Transverse colon (tissue), 4 donors: ENCODE data around the gene FAM98A. TPM values are rescaled to one million over a fixed set of nuclear protein-coding genes. Genes with fewer than 3 reads are reported as not detected.

Experiments
- DNase-seq: peaks from one replicate; pipeline ENCODE4 v3.0.0-alpha.2; 2019
- H3K27ac ChIP-seq, 4 donors: fragments of 200-600 bp; sonication (generic); 2 replicates each; pipeline ENCODE4 v1.5.1; 2016 to 2018; ENCODE audit warnings: inconsistent platforms in 4 of 4
- H3K27me3 ChIP-seq: fragments of 200-600 bp; sonication (generic); 2 replicates; pipeline ENCODE4 v1.5.1; 2017; ENCODE audit warnings: inconsistent platforms
- H3K36me3 ChIP-seq, 4 donors: fragments of 200-600 bp; sonication (generic); 2 replicates each; pipeline ENCODE4 v1.5.1; 2017 to 2019; ENCODE audit warnings: inconsistent platforms in 4 of 4
- H3K4me1 ChIP-seq, 4 donors: fragments of 200-600 bp; sonication (generic); 2 replicates each; pipeline ENCODE4 v1.5.1; 2017 to 2020; ENCODE audit warnings: inconsistent platforms in 4 of 4
- H3K4me3 ChIP-seq, 4 donors: fragments of 200-600 bp; sonication (generic); 1 replicate in 1 of 4; 2 replicates in 3 of 4; pipeline versions ENCODE4 v1.5.1 to v1.6.1; 2017 to 2019; ENCODE audit warnings: inconsistent platforms in 4 of 4
- H3K9me3 ChIP-seq, 2 donors: fragments of 200-600 bp; sonication (generic); 2 replicates each; pipeline ENCODE4 v1.5.1; 2017 to 2019; ENCODE audit warnings: inconsistent platforms in 2 of 2
- EP300 ChIP-seq: sonication (generic); formaldehyde crosslinking; IDR thresholded peaks from one replicate; pipeline ENCODE4 v1.6.1; 2017; ENCODE audit warnings: antibody characterized with exemption, low read depth
- POLR2A ChIP-seq: fragments of 450-650 bp; IDR thresholded peaks from one replicate; pipeline ENCODE4 v1.6.1; 2016; ENCODE audit warnings: antibody characterized with exemption, mild to moderate bottlenecking, moderate library complexity
- POLR2AphosphoS5 ChIP-seq, 3 donors: sonication (generic); formaldehyde crosslinking; IDR thresholded peaks; one replicate each; pipeline ENCODE4 v1.6.1; 2016; ENCODE audit warnings: antibody characterized with exemption in 3 of 3
- WGBS, 2 donors: methylation state at CpG; one replicate each; pipeline ENCODE4 v1.1.5; 2018; ENCODE audit warnings: low coverage in 1 of 2; 5-methylcytosine and 5-hydroxymethylcytosine counted together
- in situ Hi-C, 4 donors: fragments of 200-750 bp; cut with MboI; loops; one replicate each; pipeline versions ENCODE4 v1.15.0 to v1.15.1; 2017; ENCODE audit warnings: low sequenced_read_pairs in 3 of 4, low pct_ligation_motif_present in 1 of 4, low pct_unique_long_range_greater_than_20kb in 1 of 4
- intact Hi-C: fragments of 100-400 bp; cut with DNase I; formaldehyde crosslinking; loops from one replicate; pipeline ENCODE4 v1.15.1; 2023; ENCODE audit warnings: low total_unique reads
- total RNA-seq, 4 donors: library from RNA; depleted of rRNA; stranded (reverse); fragments of >200 nt; gene quantifications; one replicate each; pipeline ENCODE4 v1.1.0, GENCODE V29; 2016
- TF ChIP-seq, protein P1 (sequence below), 5 experiments: fragments of 200-600 bp in 3 of 5; fragments of 450-650 bp in 2 of 5; sonication (generic) in 3 of 5; IDR thresholded peaks; 1 replicate in 2 of 5; 2 replicates in 3 of 5; pipeline ENCODE4 v1.5.1; 2016 to 2017; ENCODE audit warnings: antibody characterized with exemption in 5 of 5, inconsistent platforms in 3 of 5, mild to moderate bottlenecking in 2 of 5, moderate library complexity in 1 of 5

The FAM98A gene
- total RNA-seq, 4 donors from 2014 or later, result 13.1 to 30.3 (median 25.5) TPM

DNA sequence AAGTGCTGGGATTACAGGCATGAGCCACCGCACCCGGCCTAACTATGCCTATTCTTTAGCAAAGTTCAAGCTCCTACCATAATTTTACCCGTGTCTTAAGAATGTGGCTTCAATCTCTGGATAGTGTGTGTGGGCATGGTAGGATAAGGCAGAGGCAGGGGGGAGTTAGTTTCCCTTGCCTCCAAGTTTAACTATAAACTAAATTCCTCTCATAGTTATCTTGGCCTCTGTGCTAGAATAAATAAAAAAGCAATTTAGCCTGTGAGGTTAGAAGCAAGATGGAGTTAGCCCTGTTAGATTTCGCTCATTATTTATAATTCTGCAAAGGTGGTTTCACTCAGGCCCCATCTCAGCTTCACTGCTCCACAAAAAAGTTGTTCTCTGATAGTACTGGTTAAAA, 7.0 kb upstream of the FAM98A start:
- no peaks in the 10 kb centered on the region for H3K9me3 ChIP-seq
- no peaks in the 10 kb centered on the region for H3K4me1 ChIP-seq
- H3K27me3 ChIP-seq, result no peaks in the 10 kb centered on the region
- in situ Hi-C loops (no loop called here), intact Hi-C loops (no loop called here)
- TF ChIP-seq, protein P1, sequence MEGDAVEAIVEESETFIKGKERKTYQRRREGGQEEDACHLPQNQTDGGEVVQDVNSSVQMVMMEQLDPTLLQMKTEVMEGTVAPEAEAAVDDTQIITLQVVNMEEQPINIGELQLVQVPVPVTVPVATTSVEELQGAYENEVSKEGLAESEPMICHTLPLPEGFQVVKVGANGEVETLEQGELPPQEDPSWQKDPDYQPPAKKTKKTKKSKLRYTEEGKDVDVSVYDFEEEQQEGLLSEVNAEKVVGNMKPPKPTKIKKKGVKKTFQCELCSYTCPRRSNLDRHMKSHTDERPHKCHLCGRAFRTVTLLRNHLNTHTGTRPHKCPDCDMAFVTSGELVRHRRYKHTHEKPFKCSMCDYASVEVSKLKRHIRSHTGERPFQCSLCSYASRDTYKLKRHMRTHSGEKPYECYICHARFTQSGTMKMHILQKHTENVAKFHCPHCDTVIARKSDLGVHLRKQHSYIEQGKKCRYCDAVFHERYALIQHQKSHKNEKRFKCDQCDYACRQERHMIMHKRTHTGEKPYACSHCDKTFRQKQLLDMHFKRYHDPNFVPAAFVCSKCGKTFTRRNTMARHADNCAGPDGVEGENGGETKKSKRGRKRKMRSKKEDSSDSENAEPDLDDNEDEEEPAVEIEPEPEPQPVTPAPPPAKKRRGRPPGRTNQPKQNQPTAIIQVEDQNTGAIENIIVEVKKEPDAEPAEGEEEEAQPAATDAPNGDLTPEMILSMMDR (IDR thresholded peaks at IDR 0.05), result no peak
- TF ChIP-seq POLR2AphosphoS5 (IDR thresholded peaks at IDR 0.05) (no peak), EP300 (no peak), POLR2A (no peak)
- 76% methylated on average over 2 to 4 of the region's 4 CpGs for WGBS, 2 donors
- no peak overlapping the region for H3K27ac ChIP-seq
- DNase-seq, result no peak
- no peak overlapping the region for H3K4me3 ChIP-seq
- H3K36me3 ChIP-seq, result no peaks in the 10 kb centered on the region

DNA sequence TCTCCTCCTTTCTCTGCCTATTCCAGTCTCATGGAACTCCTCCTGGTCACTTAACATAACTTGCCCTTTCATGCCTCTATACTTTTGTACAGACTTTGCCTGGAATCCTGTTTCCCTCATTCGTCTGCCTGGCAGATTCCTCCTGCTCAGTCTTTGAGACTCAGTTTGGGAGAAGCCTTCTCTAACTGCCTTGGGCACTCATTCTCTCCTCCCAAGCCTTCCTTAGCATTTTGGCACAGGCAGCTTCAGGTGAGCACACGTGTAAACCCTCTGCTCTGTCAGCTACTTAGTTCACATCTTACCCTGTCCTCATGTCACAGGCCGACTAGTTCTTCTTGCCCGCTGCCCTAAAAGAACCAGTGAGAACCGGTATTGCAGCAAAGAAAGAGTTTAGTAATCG, 6.0 kb upstream of the FAM98A start:
- no peaks in the 10 kb centered on the region for H3K27me3 ChIP-seq
- 70 to 82% methylated on average over 6 of the region's 6 CpGs for WGBS, 2 donors
- H3K4me1 ChIP-seq, result peaks cover 0 to under 1% (median 0%) of the 10 kb centered on the region in 4 donors
- in situ Hi-C loops (no loop called here), intact Hi-C loops (no loop called here)
- no peak overlapping the region for H3K4me3 ChIP-seq
- no peak overlapping the region for H3K27ac ChIP-seq
- no peaks in the 10 kb centered on the region for H3K9me3 ChIP-seq
- DNase-seq, result no peak
- H3K36me3 ChIP-seq, result no peaks in the 10 kb centered on the region
- TF ChIP-seq, protein P1 (IDR thresholded peaks at IDR 0.05), result no peak
- TF ChIP-seq EP300, result no peak
- no peak for TF ChIP-seq POLR2A
- TF ChIP-seq POLR2AphosphoS5 (IDR thresholded peaks at IDR 0.05), result no peak

DNA sequence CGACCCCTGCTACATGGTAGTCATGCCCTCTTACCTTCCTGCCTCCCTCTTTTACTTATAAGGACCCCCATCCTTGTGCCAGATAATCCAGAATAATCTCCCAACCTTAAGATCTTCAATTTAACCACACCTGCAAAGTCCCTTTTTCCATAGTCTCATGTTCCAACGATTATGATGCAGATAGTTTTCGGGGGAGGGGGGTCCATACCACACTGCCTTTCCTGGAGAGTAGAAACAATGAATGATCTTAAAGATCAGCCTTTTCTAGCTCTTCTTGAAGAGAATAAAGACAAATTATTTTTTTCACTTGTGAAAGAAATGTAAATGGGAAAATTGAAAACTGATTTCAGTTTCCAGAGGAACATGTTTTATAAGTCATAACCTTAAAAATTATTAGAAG, 4.3 kb upstream of the FAM98A start:
- in situ Hi-C loops (no loop called here), intact Hi-C loops (no loop called here)
- no peak overlapping the region for H3K27ac ChIP-seq
- no peaks in the 10 kb centered on the region for H3K9me3 ChIP-seq
- H3K4me1 ChIP-seq, result peaks cover 0 to 6% (median under 1%) of the 10 kb centered on the region in 4 donors
- no peaks in the 10 kb centered on the region for H3K36me3 ChIP-seq
- H3K4me3 ChIP-seq, result no peak overlapping the region
- DNase-seq, result no peak
- TF ChIP-seq, protein P1 (IDR thresholded peaks at IDR 0.05), result no peak
- TF ChIP-seq EP300, result no peak
- TF ChIP-seq POLR2AphosphoS5 (IDR thresholded peaks at IDR 0.05), result no peak
- TF ChIP-seq POLR2A, result no peak
- no peaks in the 10 kb centered on the region for H3K27me3 ChIP-seq
- 72 to 83% methylated on average over 3 of the region's 3 CpGs for WGBS, 2 donors

DNA sequence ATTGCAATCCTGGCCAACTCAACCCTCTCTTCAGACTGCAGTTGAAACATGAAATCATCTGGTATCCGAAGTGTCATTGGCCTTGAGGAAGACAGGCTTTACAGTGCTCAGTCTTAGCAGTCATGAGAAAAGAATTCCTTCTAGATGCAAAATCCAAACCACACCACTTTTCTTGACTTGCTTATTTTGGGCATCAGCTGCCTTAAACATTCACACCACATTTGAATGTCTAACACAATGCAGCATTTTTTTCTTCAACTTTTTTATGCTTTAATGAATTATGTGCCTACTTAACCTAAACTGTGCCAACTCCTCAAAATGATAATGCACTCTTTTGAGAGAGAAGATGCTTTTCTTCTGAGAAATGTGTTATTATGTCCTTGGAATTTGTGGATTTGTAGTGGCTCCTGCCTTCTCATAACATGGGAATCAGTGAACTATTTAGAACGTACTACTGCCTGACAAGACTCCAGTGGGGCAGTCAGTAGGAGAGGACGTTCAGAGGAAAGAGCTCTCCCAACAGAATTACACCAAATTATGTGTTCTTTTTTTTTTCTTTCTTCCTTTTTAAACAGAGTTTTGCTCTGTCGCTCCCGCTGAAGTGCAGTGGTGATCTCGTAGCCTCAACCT, 3.2 kb upstream of the FAM98A start:
- H3K4me3 ChIP-seq, result no peak overlapping the region
- no peaks in the 10 kb centered on the region for H3K9me3 ChIP-seq
- TF ChIP-seq POLR2A (no peak), POLR2AphosphoS5 (IDR thresholded peaks at IDR 0.05) (no peak), EP300 (no peak)
- TF ChIP-seq, protein P1 (IDR thresholded peaks at IDR 0.05), result no peak
- H3K27me3 ChIP-seq, result no peaks in the 10 kb centered on the region
- no peak for DNase-seq
- no peaks in the 10 kb centered on the region for H3K36me3 ChIP-seq
- intact Hi-C loops (no loop called here), in situ Hi-C loops (no loop called here)
- no peak overlapping the region for H3K27ac ChIP-seq
- 71 to 86% methylated on average over 6 of the region's 6 CpGs for WGBS, 2 donors
- peaks cover 0 to 17% (median 9%) of the 10 kb centered on the region in 4 donors for H3K4me1 ChIP-seq
